ENCODE measurements around the gene ZNF48.

DNA sequence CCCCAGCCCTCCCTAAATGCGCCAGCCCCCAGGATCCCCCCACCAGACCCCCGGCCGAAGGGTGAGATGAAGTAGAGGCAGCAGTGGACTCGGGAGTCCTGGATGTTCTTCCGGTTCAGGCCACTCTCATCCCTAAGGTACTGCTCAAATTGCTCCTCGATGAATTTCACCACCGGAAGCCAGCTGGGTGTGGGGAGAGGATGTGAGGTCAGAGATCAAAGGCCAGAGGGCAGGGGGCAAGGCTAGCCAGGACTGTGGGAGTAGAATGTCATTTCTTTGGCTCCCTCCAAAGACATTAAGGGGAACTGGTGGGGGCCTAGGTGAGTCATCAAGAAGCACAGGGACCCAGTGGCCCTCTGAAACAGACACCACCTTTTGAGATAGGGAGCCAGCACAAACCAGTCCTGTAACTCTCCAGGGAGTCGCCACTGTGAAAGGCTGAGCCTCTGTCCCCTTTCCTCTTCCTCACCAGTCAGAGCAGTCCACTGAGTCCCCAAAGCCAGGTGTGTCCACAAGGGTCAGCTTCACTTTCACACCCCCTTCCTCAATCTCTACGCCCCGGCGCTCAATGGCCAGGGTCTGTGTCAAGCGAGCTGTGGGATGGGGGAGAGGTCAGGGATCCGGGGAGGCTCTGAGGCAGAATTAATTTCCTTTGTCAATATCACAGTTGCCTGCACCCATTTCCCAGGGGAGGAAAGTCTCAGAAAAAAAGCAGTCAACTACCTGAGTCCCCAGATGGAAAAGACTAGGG is 13.8 kb upstream of the ZNF48 start:
- TF ChIP-seq CTCF (conservative IDR thresholded peaks at IDR 0.05; ENCODE audit: low read length), result no peak
- no peak for TF ChIP-seq EZH2phosphoT487 (IDR thresholded peaks at IDR 0.05; ENCODE audit: borderline replicate concordance, low read depth, low read length)

Data from OCI-LY7 (cell line).